Measurements from ENCODE around the gene PWP2.

GRCh38 chr21:44085491-44086321 is 21.5 kb upstream of the PWP2 start:
- TF ChIP-seq REST (IDR thresholded peaks at IDR 0.05; ENCODE audit: insufficient replicate concordance, low read depth) (no peak), POLR2AphosphoS5 (IDR thresholded peaks at IDR 0.05; ENCODE audit: low read depth) (no peak), GABPA (IDR thresholded peaks at IDR 0.05; ENCODE audit: low read depth) (no peak), SPI1 (IDR thresholded peaks at IDR 0.05; ENCODE audit: borderline replicate concordance, low read depth) (no peak)
- TF ChIP-seq, protein P1, sequence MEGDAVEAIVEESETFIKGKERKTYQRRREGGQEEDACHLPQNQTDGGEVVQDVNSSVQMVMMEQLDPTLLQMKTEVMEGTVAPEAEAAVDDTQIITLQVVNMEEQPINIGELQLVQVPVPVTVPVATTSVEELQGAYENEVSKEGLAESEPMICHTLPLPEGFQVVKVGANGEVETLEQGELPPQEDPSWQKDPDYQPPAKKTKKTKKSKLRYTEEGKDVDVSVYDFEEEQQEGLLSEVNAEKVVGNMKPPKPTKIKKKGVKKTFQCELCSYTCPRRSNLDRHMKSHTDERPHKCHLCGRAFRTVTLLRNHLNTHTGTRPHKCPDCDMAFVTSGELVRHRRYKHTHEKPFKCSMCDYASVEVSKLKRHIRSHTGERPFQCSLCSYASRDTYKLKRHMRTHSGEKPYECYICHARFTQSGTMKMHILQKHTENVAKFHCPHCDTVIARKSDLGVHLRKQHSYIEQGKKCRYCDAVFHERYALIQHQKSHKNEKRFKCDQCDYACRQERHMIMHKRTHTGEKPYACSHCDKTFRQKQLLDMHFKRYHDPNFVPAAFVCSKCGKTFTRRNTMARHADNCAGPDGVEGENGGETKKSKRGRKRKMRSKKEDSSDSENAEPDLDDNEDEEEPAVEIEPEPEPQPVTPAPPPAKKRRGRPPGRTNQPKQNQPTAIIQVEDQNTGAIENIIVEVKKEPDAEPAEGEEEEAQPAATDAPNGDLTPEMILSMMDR (IDR thresholded peaks at IDR 0.05; ENCODE audit: insufficient read depth, low read length) = no peak
